Trophoblast cell (in vitro differentiated cells and primary cell): ENCODE results near the gene PAEP.

Experiments used
- DNase-seq, 2 donors: peaks; one replicate each; pipeline ENCODE4 v3.0.0-alpha.2; 2016
- H2AFZ ChIP-seq: 2 replicates; pipeline ENCODE4 v1.6.1; 2013; ENCODE audit warnings: low read length, moderate library complexity, mild to moderate bottlenecking; ENCODE audit not compliant: insufficient read depth, poor library complexity
- H2AK5ac ChIP-seq: 2 replicates; pipeline ENCODE4 v1.6.1; 2013; ENCODE audit warnings: mild to moderate bottlenecking, low read length
- H2BK120ac ChIP-seq: 2 replicates; pipeline ENCODE4 v1.6.1; 2013; ENCODE audit warnings: low read length, mild to moderate bottlenecking, moderate library complexity; ENCODE audit not compliant: insufficient read depth, poor library complexity
- H2BK12ac ChIP-seq: 2 replicates; pipeline ENCODE4 v1.6.1; 2013; ENCODE audit warnings: mild to moderate bottlenecking, low read length, moderate library complexity
- H2BK5ac ChIP-seq: 2 replicates; pipeline ENCODE4 v1.6.1; 2013; ENCODE audit warnings: low read length, low read depth, moderate library complexity, mild to moderate bottlenecking; ENCODE audit not compliant: poor library complexity
- H3K14ac ChIP-seq: 2 replicates; pipeline ENCODE4 v1.6.1; 2013; ENCODE audit warnings: mild to moderate bottlenecking, low read length
- H3K18ac ChIP-seq: 2 replicates; pipeline ENCODE4 v1.6.1; 2013; ENCODE audit warnings: mild to moderate bottlenecking, low read length
- H3K23ac ChIP-seq: 2 replicates; pipeline ENCODE4 v1.6.1; 2013; ENCODE audit warnings: low read length
- H3K27ac ChIP-seq: 2 replicates; pipeline ENCODE4 v1.5.1; 2013; ENCODE audit warnings: low read depth, mild to moderate bottlenecking, inconsistent platforms, low read length, moderate library complexity
- H3K27me3 ChIP-seq: 2 replicates; pipeline ENCODE4 v1.6.1; 2013; ENCODE audit warnings: inconsistent platforms, mild to moderate bottlenecking, low read length, moderate library complexity; ENCODE audit not compliant: insufficient read depth
- H3K36me3 ChIP-seq, 2 experiments: 1 replicate in 1 of 2; 2 replicates in 1 of 2; pipeline ENCODE4 v1.6.1; 2013; ENCODE audit warnings: low read length in 2 of 2, mild to moderate bottlenecking in 2 of 2, moderate library complexity in 1 of 2; ENCODE audit not compliant: insufficient read depth in 2 of 2, control insufficient read depth in 1 of 2
- H3K4ac ChIP-seq: 2 replicates; pipeline ENCODE4 v1.6.1; 2013; ENCODE audit warnings: low read depth, mild to moderate bottlenecking, low read length, moderate library complexity
- H3K4me1 ChIP-seq, 2 experiments: 1 replicate in 1 of 2; 2 replicates in 1 of 2; pipeline ENCODE4 v1.6.1; 2013; ENCODE audit warnings: low read length in 2 of 2, mild to moderate bottlenecking in 2 of 2, moderate library complexity in 1 of 2; ENCODE audit not compliant: insufficient read depth in 2 of 2, control insufficient read depth in 1 of 2
- H3K4me2 ChIP-seq: 2 replicates; pipeline ENCODE4 v1.6.1; 2013; ENCODE audit warnings: inconsistent platforms, mild to moderate bottlenecking, low read length, moderate library complexity
- H3K4me3 ChIP-seq: 2 replicates; pipeline ENCODE4 v1.5.1; 2013; ENCODE audit warnings: mild to moderate bottlenecking, low read depth, low read length, inconsistent platforms
- H3K79me1 ChIP-seq: one replicate; pipeline ENCODE4 v1.6.1; 2013; ENCODE audit warnings: low read length
- H3K79me2 ChIP-seq: 2 replicates; pipeline ENCODE4 v1.6.1; 2013; ENCODE audit warnings: low read length, mild to moderate bottlenecking; ENCODE audit not compliant: control insufficient read depth, insufficient read depth, poor library complexity
- H3K9ac ChIP-seq: 2 replicates; pipeline ENCODE4 v1.6.1; 2013; ENCODE audit warnings: mild to moderate bottlenecking, low read length
- H3K9me3 ChIP-seq: 2 replicates; pipeline ENCODE4 v1.6.1; 2013; ENCODE audit warnings: low read depth, mild to moderate bottlenecking, control low read depth, inconsistent platforms, low read length; ENCODE audit not compliant: insufficient read depth
- H4K12ac ChIP-seq: 2 replicates; pipeline ENCODE4 v1.6.1; 2013; ENCODE audit warnings: low read depth, mild to moderate bottlenecking, low read length, moderate library complexity
- H4K8ac ChIP-seq: 2 replicates; pipeline ENCODE4 v1.6.1; 2013; ENCODE audit warnings: low read depth, mild to moderate bottlenecking, low read length, moderate library complexity
- H4K91ac ChIP-seq: one replicate; pipeline ENCODE4 v1.6.1; 2013; ENCODE audit warnings: low read depth, mild to moderate bottlenecking, low read length, moderate library complexity
- WGBS: extraction: QIAGEN DNeasy Blood & Tissue Kit; methylation state at CpG from one replicate; pipeline ENCODE4 v1.1.7; 2013; ENCODE audit warnings: missing lambda C conversion rate; ENCODE audit not compliant: insufficient read length, insufficient coverage; ENCODE audit errors: extremely low coverage; 5-methylcytosine and 5-hydroxymethylcytosine counted together

The PAEP gene

DNA sequence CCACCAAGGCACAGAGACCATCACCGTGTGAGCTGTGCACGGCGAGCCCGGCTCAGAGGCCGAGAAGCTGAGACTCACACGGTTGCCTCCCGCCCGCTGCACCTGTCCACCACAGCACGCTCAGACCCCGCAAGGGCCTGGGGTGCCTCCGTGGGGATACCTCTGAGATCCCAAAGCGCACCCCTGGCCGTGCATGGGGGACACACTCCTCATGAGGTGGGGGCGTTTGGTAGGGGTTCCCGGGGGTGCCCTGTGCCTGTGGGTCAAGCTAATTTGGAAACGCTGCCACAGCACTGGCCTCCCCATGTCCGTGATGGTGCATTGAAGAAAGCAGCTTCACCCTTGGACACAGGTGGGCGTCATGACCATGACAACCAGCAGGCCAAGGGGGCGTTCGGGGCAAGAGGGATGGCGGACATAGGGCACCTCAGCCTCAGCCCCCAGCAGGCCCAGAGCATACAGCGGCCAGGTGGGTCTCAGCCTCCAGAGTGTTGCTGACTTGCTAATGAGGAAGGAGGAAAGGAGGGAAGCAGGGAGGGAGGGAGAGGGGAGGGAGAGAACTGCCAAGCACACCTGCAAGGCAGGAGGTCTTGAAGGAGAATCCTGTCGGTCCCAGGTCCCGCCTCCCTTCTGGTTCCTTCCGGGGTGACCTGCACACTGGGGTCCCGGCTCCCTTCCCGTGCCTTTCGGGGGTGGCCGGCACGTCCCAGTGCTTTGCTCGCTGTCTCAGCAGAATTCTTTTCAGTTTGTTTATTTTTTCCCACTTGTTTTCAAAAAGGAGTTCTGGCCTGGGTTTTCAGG, 43.1 kb downstream of the PAEP start:
- H4K12ac ChIP-seq, result no peak overlapping the region
- H3K4ac ChIP-seq, result no peak overlapping the region
- H4K8ac ChIP-seq, result no peak overlapping the region
- no CpG with 5 or more reads among the region's 31 CpGs for WGBS
- no peaks in the 10 kb centered on the region for H3K79me2 ChIP-seq
- no peak for DNase-seq
- no peak overlapping the region for H4K91ac ChIP-seq
- H2AFZ ChIP-seq, result no peak overlapping the region
- H3K79me1 ChIP-seq, result no peaks in the 10 kb centered on the region
- H2BK120ac ChIP-seq, result no peak overlapping the region
- H3K14ac ChIP-seq, result no peak overlapping the region
- H2AK5ac ChIP-seq, result no peak overlapping the region
- no peaks in the 10 kb centered on the region for H3K4me1 ChIP-seq
- H3K9me3 ChIP-seq, result no peaks in the 10 kb centered on the region
- no peak overlapping the region for H3K4me2 ChIP-seq
- no peak overlapping the region for H2BK12ac ChIP-seq
- H3K27me3 ChIP-seq, result no peaks in the 10 kb centered on the region
- H3K9ac ChIP-seq, result no peak overlapping the region
- peak overlapping the region; percentile 3 for H3K4me3 ChIP-seq
- no peak overlapping the region for H2BK5ac ChIP-seq
- no peak overlapping the region for H3K18ac ChIP-seq
- H3K23ac ChIP-seq, result no peak overlapping the region
- H3K36me3 ChIP-seq, result no peaks in the 10 kb centered on the region
- H3K27ac ChIP-seq, result no peak overlapping the region

DNA sequence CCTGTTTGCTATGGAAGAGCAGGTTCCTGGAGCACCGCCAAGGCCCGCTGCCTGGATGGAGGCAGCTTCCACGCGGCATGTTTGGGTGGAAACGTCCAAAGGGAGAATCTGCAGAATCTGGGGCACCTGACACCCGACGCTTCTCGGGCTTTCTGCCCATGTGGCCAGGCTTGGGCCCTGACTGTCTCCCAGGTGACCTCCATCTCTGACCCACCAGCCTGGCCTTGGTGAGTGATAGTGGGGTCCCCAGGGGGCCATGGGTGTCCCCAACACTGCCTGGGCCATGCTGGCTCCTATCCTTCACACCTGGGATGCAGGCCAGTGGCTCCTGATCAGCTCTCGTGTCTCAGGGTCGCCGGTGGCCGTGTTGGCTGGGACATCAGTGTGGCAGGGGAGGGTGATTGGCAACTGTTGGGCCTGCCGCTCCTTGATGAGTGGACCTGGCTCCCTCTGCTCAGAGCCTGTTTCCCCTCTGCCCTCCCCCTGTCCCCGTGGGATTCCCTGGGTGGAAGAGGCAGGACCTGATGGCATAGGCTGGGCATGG, 43.8 kb downstream of the PAEP start:
- no peak overlapping the region for H3K14ac ChIP-seq
- H3K36me3 ChIP-seq, result no peaks in the 10 kb centered on the region
- DNase-seq, result no peak
- H4K12ac ChIP-seq, result no peak overlapping the region
- H3K79me2 ChIP-seq, result no peaks in the 10 kb centered on the region
- no peak overlapping the region for H2BK5ac ChIP-seq
- H3K79me1 ChIP-seq, result no peaks in the 10 kb centered on the region
- H2BK12ac ChIP-seq, result no peak overlapping the region
- H2AK5ac ChIP-seq, result no peak overlapping the region
- H3K27me3 ChIP-seq, result no peaks in the 10 kb centered on the region
- H3K23ac ChIP-seq, result no peak overlapping the region
- no peaks in the 10 kb centered on the region for H3K4me1 ChIP-seq
- no peak overlapping the region for H3K9ac ChIP-seq
- H3K18ac ChIP-seq, result no peak overlapping the region
- no peaks in the 10 kb centered on the region for H3K9me3 ChIP-seq
- H4K91ac ChIP-seq, result no peak overlapping the region
- no peak overlapping the region for H3K4ac ChIP-seq
- no peak overlapping the region for H3K27ac ChIP-seq
- H3K4me3 ChIP-seq, result no peak overlapping the region
- H2BK120ac ChIP-seq, result no peak overlapping the region
- WGBS, result no CpG with 5 or more reads among the region's 14 CpGs
- H4K8ac ChIP-seq, result no peak overlapping the region
- H2AFZ ChIP-seq, result no peak overlapping the region
- H3K4me2 ChIP-seq, result no peak overlapping the region

DNA sequence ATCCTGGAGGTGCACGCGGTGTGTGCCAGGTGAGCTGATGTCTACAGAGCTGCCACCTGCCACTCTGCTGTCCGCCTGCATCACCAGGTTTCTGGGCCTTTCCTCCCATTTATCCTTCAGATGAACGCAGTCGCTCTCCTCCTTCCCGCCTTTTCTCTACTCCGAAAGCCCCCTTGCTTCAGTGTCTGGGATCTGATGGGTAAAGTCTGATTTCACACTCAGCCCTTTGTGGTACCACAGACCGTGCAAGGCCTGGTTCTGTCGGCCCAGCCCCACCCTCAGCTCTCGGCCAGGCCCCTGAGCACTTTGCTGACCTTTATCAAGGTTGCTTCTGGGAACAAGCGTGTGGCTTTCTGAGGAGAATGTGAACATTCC, 45.3 kb downstream of the PAEP start:
- DNase-seq, result no peak
- H3K4me3 ChIP-seq, result no peak overlapping the region
- H3K9me3 ChIP-seq, result peaks cover 10% of the 10 kb centered on the region
- H3K9ac ChIP-seq, result no peak overlapping the region
- H4K12ac ChIP-seq, result no peak overlapping the region
- no peak overlapping the region for H2AK5ac ChIP-seq
- no peak overlapping the region for H3K4ac ChIP-seq
- no peaks in the 10 kb centered on the region for H3K79me1 ChIP-seq
- H3K27me3 ChIP-seq, result no peaks in the 10 kb centered on the region
- no peak overlapping the region for H4K91ac ChIP-seq
- no peak overlapping the region for H3K4me2 ChIP-seq
- H3K36me3 ChIP-seq, result no peaks in the 10 kb centered on the region
- H3K27ac ChIP-seq, result no peak overlapping the region
- H2BK12ac ChIP-seq, result no peak overlapping the region
- no CpG with 5 or more reads among the region's 11 CpGs for WGBS
- no peaks in the 10 kb centered on the region for H3K79me2 ChIP-seq
- H2AFZ ChIP-seq, result no peak overlapping the region
- no peak overlapping the region for H2BK120ac ChIP-seq
- H3K4me1 ChIP-seq, result no peaks in the 10 kb centered on the region
- no peak overlapping the region for H3K18ac ChIP-seq
- H2BK5ac ChIP-seq, result no peak overlapping the region
- no peak overlapping the region for H4K8ac ChIP-seq
- H3K14ac ChIP-seq, result no peak overlapping the region
- no peak overlapping the region for H3K23ac ChIP-seq

DNA sequence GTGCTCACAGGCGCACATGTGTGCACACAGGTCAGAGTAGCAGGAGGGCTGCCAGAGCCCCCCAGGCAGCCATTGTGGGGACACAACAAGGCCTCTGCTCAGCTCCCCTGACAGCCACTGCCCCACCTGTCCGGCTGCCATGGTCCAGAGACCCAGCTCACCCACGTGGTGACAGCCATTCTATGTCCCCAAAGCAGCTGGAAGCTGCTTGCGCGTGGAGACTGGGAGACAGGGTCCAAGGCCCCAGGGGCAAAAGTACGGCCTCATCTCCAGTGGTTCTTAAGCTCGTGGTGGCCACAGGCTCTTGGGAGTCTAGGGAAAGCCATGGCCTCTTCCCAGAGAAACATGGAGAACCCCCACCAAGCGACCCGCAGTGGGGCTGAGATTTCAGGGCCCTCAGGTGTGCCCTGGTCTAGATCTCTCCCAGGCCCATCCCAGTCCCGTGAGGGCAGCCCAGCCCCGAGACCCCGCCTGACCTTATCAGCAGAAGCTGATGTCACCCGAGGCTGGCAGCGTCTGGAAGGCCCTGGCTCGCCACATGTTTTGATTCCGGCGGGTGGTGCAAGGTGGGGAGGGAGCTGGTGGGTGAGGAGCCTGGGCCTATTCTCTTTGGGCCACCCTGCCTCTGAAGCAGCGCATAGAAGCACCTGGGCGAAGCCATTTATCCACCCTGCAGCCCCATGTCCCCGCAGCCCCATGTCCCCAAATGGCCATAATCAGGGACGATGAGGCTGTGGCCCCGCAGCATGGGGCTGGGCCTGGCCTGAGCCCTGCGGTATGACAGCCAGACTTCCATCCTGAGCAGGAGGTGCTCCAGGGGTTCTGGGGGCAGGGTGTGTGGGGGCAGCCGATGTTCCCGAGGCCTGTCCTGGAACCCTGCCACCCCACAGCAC, 46.1 kb downstream of the PAEP start:
- Histone ChIP-seq H4K8ac (no peak overlapping the region), H2BK12ac (no peak overlapping the region), H3K18ac (no peak overlapping the region), H3K27me3 (no peaks in the 10 kb centered on the region), H2BK5ac (no peak overlapping the region), H3K4me2 (no peak overlapping the region), H3K4me1 (no peaks in the 10 kb centered on the region), H4K12ac (no peak overlapping the region), H3K79me1 (no peaks in the 10 kb centered on the region), H4K91ac (no peak overlapping the region), H3K9me3 (peaks cover 11% of the 10 kb centered on the region), H3K79me2 (no peaks in the 10 kb centered on the region), H3K27ac (no peak overlapping the region), H2BK120ac (no peak overlapping the region), H3K4ac (no peak overlapping the region), H3K36me3 (no peaks in the 10 kb centered on the region), H3K4me3 (no peak overlapping the region), H2AFZ (no peak overlapping the region), H2AK5ac (no peak overlapping the region), H3K14ac (no peak overlapping the region), H3K23ac (no peak overlapping the region), H3K9ac (no peak overlapping the region)
- DNase-seq, result no peak
- WGBS, result no CpG with 5 or more reads among the region's 25 CpGs
